Thoracic aorta (tissue), 2 donors: ENCODE data around the gene VN1R4. TPM values are rescaled to one million over a fixed set of nuclear protein-coding genes. Genes with fewer than 3 reads are reported as not detected.
"Not testable (repeated sequence)": the region's sequence is repeated elsewhere in the genome, so short reads cannot be mapped to it uniquely, and the experiment has no call there.

ENCODE experiments used
- ATAC-seq: fragments of 150-250 bp; one replicate; pipeline ENCODE4 v1.8.0; 2017; ENCODE audit warnings: low read depth; ENCODE audit not compliant: insufficient number of reproducible peaks, low FRiP score
- DNase-seq: peaks from one replicate; pipeline ENCODE4 v3.0.0-alpha.2; 2020; ENCODE audit warnings: low spot score
- H3K27ac ChIP-seq, 2 donors: fragments of 200-600 bp; sonication (generic); 1 replicate in 1 of 2; 2 replicates in 1 of 2; pipeline ENCODE4 v1.5.1; 2016; ENCODE audit warnings: mild to moderate bottlenecking in 2 of 2, moderate library complexity in 2 of 2
- H3K27me3 ChIP-seq: fragments of 200-600 bp; sonication (generic); replicated peaks from 2 replicates; pipeline ENCODE4 v1.6.0; 2016; ENCODE audit warnings: mild to moderate bottlenecking; ENCODE audit not compliant: insufficient read depth
- H3K36me3 ChIP-seq: fragments of 200-600 bp; sonication (generic); one replicate; pipeline ENCODE4 v1.5.1; 2016
- H3K4me1 ChIP-seq, 2 donors: fragments of 200-600 bp; sonication (generic); 1 replicate in 1 of 2; 2 replicates in 1 of 2; pipeline versions ENCODE4 v1.5.1 to v1.6.0; 2016; ENCODE audit warnings: low read depth in 2 of 2, mild to moderate bottlenecking in 1 of 2; ENCODE audit not compliant: control insufficient read depth in 1 of 2
- H3K4me3 ChIP-seq: fragments of 200-600 bp; sonication (generic); 2 replicates; pipeline ENCODE4 v1.5.1; 2016; ENCODE audit warnings: mild to moderate bottlenecking
- H3K9me3 ChIP-seq: fragments of 200-600 bp; sonication (generic); 2 replicates; pipeline ENCODE4 v1.5.1; 2016
- CTCF ChIP-seq: fragments of 200-600 bp; sonication (generic); IDR thresholded peaks from one replicate; pipeline ENCODE4 v1.5.1; 2019; ENCODE audit warnings: antibody characterized with exemption
- total RNA-seq, 2 donors: library from RNA; depleted of rRNA; stranded (reverse); fragments of >200 nt; gene quantifications; one replicate each; pipeline versions ENCODE4 v1.1.0 to v1.2.3, GENCODE V29; 2016

The VN1R4 gene
- total RNA-seq, 2 donors from 2014 or later, result not detected

GRCh38 chr19:53254411-53255341 lies 12.8 kb downstream of the VN1R4 start, which contains the start of gene ZNF677:
ZNF677 (minus strand) TSS chr19:53254873; CDS start chr19:53251550, 3,323 bp downstream.
- DNase-seq (peak; percentile 48), ATAC-seq (peak; percentile 93)
- Histone ChIP-seq H3K4me1 (peaks cover 0 to 6% of the 10 kb centered on the region in 2 donors), H3K9me3 (peaks cover 15% of the 10 kb centered on the region), H3K36me3 (peaks cover 22% of the 10 kb centered on the region), H3K27me3 (no peaks in the 10 kb centered on the region), H3K27ac (peak within 1 kb of the TSS; percentile 78 to 81), H3K4me3 (peak within 1 kb of the TSS; percentile 98)
- no peak for TF ChIP-seq CTCF

- ATAC-seq, result no peak
- no peak for TF ChIP-seq CTCF
- H3K9me3 ChIP-seq, result peaks cover 85% of the 10 kb centered on the region
- no peaks in the 10 kb centered on the region for H3K4me1 ChIP-seq
- no peak overlapping the region for H3K4me3 ChIP-seq
- peaks cover 58% of the 10 kb centered on the region for H3K36me3 ChIP-seq
- H3K27me3 ChIP-seq, result no peaks in the 10 kb centered on the region
- DNase-seq, result no peak
- no peak overlapping the region for H3K27ac ChIP-seq
Observed at GRCh38 chr19:53246498-53246897, 21.0 kb downstream of the VN1R4 start.

GRCh38 chr19:53237114-53237777 lies 30.3 kb downstream of the VN1R4 start:
- TF ChIP-seq CTCF, result no peak
- ATAC-seq, result no peak
- no peaks in the 10 kb centered on the region for H3K4me1 ChIP-seq
- H3K36me3 ChIP-seq, result peaks cover 54% of the 10 kb centered on the region
- peaks cover 98% of the 10 kb centered on the region for H3K9me3 ChIP-seq
- DNase-seq, result no peak
- no peak overlapping the region for H3K27ac ChIP-seq
- peak overlapping the region; percentile 28 for H3K4me3 ChIP-seq
- H3K27me3 ChIP-seq, result no peaks in the 10 kb centered on the region

- no peak for ATAC-seq
- Histone ChIP-seq H3K27me3 (no peaks in the 10 kb centered on the region), H3K9me3 (peaks cover 64% of the 10 kb centered on the region), H3K36me3 (no peaks in the 10 kb centered on the region), H3K4me1 (no peaks in the 10 kb centered on the region), H3K27ac (no peak overlapping the region), H3K4me3 (no peak overlapping the region)
- TF ChIP-seq CTCF, result no peak
- no peak for DNase-seq
Observed at GRCh38 chr19:53224606-53225005, 42.9 kb downstream of the VN1R4 start.

GRCh38 chr19:53222716-53223115 lies 44.8 kb downstream of the VN1R4 start:
- not testable (repeated sequence) for H3K36me3 ChIP-seq, H3K27me3 ChIP-seq, H3K4me1 ChIP-seq, ATAC-seq, H3K27ac ChIP-seq, H3K4me3 ChIP-seq, DNase-seq
- H3K9me3 ChIP-seq, result peaks cover 67% of the 10 kb centered on the region

Other genes starting within 250 kb of the VN1R4 start
- gene ERVV-2, start 223.0 kb downstream of the VN1R4 start, total RNA-seq, result not detected
- 10 to 100 TPM; 32.9 to 67.2 TPM for gene ZNF160, start 164.3 kb downstream of the VN1R4 start, total RNA-seq
- 1 to 10 TPM; 2.3 to 7.1 TPM for gene ZNF415, start 134.8 kb downstream of the VN1R4 start, total RNA-seq
- 10 to 100 TPM in 1 of 2 donors, 1 to 10 TPM in 1; 8.8 to 16.6 TPM for gene ZNF347, start 108.7 kb downstream of the VN1R4 start, total RNA-seq
- gene ZNF665, start 74.4 kb downstream of the VN1R4 start, total RNA-seq, result 1 to 10 TPM; 4.5 to 6.6 TPM
- gene ZNF677, start 12.8 kb downstream of the VN1R4 start, total RNA-seq, result 10 to 100 TPM; 20.6 to 21.7 TPM
- not detected for gene VN1R2, start 9.4 kb downstream of the VN1R4 start, total RNA-seq
- 1 to 10 TPM; 4.2 to 7.4 TPM for gene ZNF845, start 66.0 kb upstream of the VN1R4 start, total RNA-seq
- 10 to 100 TPM in 1 of 2 donors, 1 to 10 TPM in 1; 4.9 to 11.4 TPM for gene ZNF525, start 98.0 kb upstream of the VN1R4 start, total RNA-seq
- 10 to 100 TPM; 10.3 to 18.5 TPM for gene ZNF765, start 127.4 kb upstream of the VN1R4 start, total RNA-seq
- gene ZNF761, start 164.3 kb upstream of the VN1R4 start, total RNA-seq, result 10 to 100 TPM; 14.0 to 16.8 TPM
- gene ZNF813, start 200.0 kb upstream of the VN1R4 start, total RNA-seq, result 1 to 10 TPM in 1 of 2 donors, under 1 TPM in 1; 0.81 to 3.0 TPM